PFSK-1 (cell line): Measurements from ENCODE around the gene LIF.

Source experiments
- FOXP2 ChIP-seq: optimal IDR thresholded peaks from 2 replicates; pipeline ENCODE3; 2011; ENCODE audit warnings: borderline replicate concordance, control low read depth, inconsistent platforms; ENCODE audit not compliant: insufficient read depth; ENCODE audit errors: extremely low read length, extremely low read depth
- POLR2AphosphoS5 ChIP-seq: IDR thresholded peaks from 2 replicates; pipeline ENCODE4 v1.6.1; 2012; ENCODE audit warnings: low read depth, mild to moderate bottlenecking, control low read depth, low read length, moderate library complexity
- REST ChIP-seq, 2 experiments: IDR thresholded peaks; 2 replicates each; pipeline versions ENCODE4 v1.6.1 to v1.8.0; 2011 to 2012; ENCODE audit warnings: low read depth in 2 of 2, low read length in 2 of 2, control low read depth in 1 of 2, inconsistent platforms in 1 of 2, mild to moderate bottlenecking in 1 of 2, moderate library complexity in 1 of 2; ENCODE audit not compliant: insufficient read depth in 1 of 2
- SIN3A ChIP-seq: IDR thresholded peaks from 2 replicates; pipeline ENCODE4 v1.6.1; 2012; ENCODE audit warnings: mild to moderate bottlenecking, low read length, moderate library complexity, borderline replicate concordance; ENCODE audit not compliant: insufficient read depth
- TAF1 ChIP-seq: IDR thresholded peaks from 2 replicates; pipeline ENCODE4 v1.6.1; 2012; ENCODE audit warnings: low read length, control low read depth, borderline replicate concordance; ENCODE audit not compliant: insufficient read depth

Gene LIF

DNA sequence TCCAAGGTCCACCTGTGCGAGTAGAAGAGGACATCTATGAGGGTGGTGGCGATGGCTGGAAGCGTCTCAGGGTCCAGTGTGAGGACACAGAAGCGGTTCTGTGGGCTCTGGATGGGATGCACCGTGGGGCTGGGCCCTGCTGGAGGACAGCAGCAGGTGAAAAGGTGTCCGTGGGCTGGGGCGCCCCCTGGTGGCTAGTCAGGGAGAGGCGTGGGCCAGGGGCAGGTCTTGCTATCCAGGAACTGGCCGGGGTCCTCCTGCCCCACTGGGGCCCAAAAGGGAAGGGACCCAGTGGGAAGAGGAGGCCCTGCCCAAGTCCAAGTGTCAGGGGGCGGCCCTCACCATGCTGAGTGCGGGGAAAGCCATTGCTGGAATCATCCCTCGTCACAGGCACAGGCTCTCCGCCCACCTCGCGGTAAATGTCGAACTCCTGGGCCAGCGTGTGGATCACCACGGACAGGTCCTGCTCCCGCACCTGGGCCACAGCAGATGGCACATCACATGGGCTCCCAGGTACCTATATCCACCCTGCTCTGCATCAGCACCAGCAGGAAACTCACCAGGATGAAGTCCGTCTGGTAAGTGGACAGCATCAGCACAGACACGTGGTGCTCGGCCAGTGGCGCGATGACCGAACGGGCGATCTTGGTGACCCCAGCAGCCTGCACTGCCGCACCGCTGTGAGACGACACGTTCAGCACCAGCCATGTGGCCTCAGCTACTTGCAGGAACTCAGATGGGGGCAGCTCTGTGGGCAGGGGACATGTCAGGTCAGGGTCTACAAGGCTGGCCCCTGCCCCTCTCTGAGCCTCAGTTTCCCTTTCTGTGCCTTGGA lies 40.5 kb upstream of the LIF start:
- TF ChIP-seq FOXP2, result peak; percentile 6
- no peak for TF ChIP-seq SIN3A

- TF ChIP-seq SIN3A (no peak), TAF1 (no peak), REST (IDR thresholded peaks at IDR 0.05; ENCODE audit: insufficient read depth in 1 of 2, low read depth in 2 of 2, low read length in 2 of 2) (no peak), FOXP2 (no peak)
Measured at GRCh38 chr22:30286331-30286730, 39.8 kb upstream of the LIF start.

- TF ChIP-seq POLR2AphosphoS5 (no peak), REST (IDR thresholded peaks at IDR 0.05; ENCODE audit: insufficient read depth in 1 of 2, low read depth in 2 of 2, low read length in 2 of 2) (no peak), SIN3A (no peak), TAF1 (no peak), FOXP2 (no peak)
Measured at GRCh38 chr22:30285846-30286200, 39.3 kb upstream of the LIF start.

GRCh38 chr22:30285176-30285845 lies 38.8 kb upstream of the LIF start:
- TF ChIP-seq POLR2AphosphoS5, result no peak
- TF ChIP-seq TAF1, result no peak
- TF ChIP-seq FOXP2, result no peak
- no peak for TF ChIP-seq SIN3A

DNA sequence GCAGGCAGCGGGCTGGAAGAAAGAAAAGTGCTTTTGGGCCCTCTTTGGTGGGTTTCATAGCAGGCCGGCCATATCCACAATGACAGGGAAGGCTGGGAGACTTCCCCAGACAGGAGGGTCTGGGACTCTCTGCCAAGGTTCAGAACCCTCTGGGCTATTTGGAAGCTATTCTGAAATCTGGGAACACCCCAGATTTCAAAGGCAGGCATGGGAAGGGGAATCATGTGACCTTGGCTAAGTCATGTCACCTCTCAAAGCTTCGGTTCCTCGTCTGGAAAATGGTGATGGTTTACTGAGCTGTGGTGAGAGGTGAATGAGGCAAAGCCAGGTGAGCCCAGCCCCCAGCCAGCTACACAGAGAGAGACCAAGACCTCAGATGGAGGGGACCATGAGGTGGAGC lies 38.1 kb upstream of the LIF start:
- TF ChIP-seq SIN3A (no peak), FOXP2 (no peak), REST (IDR thresholded peaks at IDR 0.05; ENCODE audit: insufficient read depth in 1 of 2, low read depth in 2 of 2, low read length in 2 of 2) (no peak), POLR2AphosphoS5 (no peak), TAF1 (no peak)

DNA sequence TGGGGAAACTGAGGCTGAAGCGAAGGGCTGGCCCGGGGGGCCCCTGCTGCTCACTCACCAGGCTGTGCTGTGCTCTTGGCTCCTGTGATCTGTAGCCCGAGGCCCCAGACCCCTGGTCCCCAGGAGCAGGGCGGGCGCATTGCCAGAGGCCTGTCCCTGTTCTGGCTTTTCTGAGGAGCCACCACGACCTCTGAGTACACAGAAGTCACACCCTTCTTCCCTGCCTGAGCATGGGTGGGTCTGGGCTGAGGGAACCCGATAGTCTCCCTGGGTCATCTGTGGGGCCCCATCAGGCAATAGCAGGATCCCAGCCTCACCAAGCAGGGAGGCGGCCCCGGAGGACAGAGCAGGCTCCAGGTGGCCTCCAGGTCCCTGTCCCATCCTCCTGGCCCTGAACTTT lies 37.6 kb upstream of the LIF start:
- TF ChIP-seq REST (IDR thresholded peaks at IDR 0.05; ENCODE audit: insufficient read depth in 1 of 2, low read depth in 2 of 2, low read length in 2 of 2) (no peak), FOXP2 (no peak), TAF1 (no peak), POLR2AphosphoS5 (no peak), SIN3A (no peak)
